ENCODE results near the gene CC2D2B. TPM values are rescaled to one million over a fixed set of nuclear protein-coding genes. Genes with fewer than 3 reads are reported as not detected.

CC2D2B gene
- total and polyA plus RNA-seq, 2 experiments from 2014 or later, result 0.24 to 0.92 TPM

DNA sequence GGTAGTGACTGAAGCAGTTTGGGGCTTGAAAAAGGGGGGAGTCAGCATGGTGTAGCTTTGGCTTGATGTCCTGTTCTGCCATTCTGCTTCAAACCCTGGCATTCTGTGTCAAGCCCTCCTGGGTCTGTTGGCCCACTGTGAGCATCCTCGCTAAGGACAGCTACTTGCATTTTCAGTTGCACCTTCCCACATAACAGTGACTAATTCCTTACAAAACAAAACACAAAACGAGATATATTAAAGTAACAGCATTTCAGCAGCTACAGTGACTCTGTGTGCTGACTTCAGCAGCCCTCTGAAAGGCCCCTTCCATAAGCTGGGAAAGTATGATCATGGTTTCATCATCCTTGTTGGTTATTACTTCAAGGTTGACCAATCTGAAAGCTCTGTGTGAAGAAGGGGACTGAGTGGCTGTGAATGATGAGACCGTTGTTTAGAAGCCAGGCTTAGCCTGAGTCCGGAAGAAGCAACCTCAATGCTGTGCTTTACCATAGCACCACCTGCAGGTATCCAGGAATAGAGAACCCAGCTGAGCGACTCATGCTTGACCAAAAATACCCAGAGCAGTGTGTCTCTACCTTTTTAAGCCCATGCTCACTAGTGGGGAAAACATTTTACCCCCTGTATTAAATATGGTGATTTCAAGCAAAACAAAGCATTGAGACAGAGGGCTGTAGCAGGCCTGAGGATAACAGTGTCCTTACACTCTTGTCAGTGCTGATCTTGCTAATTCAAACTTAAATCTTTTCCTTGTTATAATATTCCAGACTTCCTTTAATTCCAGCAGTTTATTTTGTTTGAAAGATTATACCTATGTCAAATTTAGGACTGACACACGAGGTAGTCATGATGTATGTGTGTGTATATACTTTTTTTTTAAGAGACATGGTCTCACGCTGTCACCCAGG lies 42.6 kb upstream of the CC2D2B start:
- DNase-seq (ENCODE audit: low spot score) (peak; percentile 82), ATAC-seq (peak; percentile 99)
- Histone ChIP-seq H3K36me3 (ENCODE audit: insufficient read depth) (no peaks in the 10 kb centered on the region), H3K4me2 (no peak overlapping the region), H3K27me3 (ENCODE audit: insufficient read depth) (no peaks in the 10 kb centered on the region), H3K27ac (ENCODE audit: low read depth) (no peak overlapping the region), H3K4me3 (no peak overlapping the region), H3F3A (replicated peaks; ENCODE audit: low read depth) (no peaks in the 10 kb centered on the region), H3K9me2 (ENCODE audit: insufficient read depth) (no peaks in the 10 kb centered on the region), H2AFZ (no peak overlapping the region), H3K4me1 (ENCODE audit: insufficient read depth) (no peaks in the 10 kb centered on the region), H4K20me1 (replicated peaks; ENCODE audit: insufficient read depth) (no peaks in the 10 kb centered on the region), H3K79me2 (replicated peaks; ENCODE audit: insufficient read depth) (no peaks in the 10 kb centered on the region)
- TF ChIP-seq, protein P1, sequence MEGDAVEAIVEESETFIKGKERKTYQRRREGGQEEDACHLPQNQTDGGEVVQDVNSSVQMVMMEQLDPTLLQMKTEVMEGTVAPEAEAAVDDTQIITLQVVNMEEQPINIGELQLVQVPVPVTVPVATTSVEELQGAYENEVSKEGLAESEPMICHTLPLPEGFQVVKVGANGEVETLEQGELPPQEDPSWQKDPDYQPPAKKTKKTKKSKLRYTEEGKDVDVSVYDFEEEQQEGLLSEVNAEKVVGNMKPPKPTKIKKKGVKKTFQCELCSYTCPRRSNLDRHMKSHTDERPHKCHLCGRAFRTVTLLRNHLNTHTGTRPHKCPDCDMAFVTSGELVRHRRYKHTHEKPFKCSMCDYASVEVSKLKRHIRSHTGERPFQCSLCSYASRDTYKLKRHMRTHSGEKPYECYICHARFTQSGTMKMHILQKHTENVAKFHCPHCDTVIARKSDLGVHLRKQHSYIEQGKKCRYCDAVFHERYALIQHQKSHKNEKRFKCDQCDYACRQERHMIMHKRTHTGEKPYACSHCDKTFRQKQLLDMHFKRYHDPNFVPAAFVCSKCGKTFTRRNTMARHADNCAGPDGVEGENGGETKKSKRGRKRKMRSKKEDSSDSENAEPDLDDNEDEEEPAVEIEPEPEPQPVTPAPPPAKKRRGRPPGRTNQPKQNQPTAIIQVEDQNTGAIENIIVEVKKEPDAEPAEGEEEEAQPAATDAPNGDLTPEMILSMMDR (conservative IDR thresholded peaks at IDR 0.05; ENCODE audit: low read depth in 2 of 2), result peak; percentile 81 to 89
- TF ChIP-seq, protein P2, sequence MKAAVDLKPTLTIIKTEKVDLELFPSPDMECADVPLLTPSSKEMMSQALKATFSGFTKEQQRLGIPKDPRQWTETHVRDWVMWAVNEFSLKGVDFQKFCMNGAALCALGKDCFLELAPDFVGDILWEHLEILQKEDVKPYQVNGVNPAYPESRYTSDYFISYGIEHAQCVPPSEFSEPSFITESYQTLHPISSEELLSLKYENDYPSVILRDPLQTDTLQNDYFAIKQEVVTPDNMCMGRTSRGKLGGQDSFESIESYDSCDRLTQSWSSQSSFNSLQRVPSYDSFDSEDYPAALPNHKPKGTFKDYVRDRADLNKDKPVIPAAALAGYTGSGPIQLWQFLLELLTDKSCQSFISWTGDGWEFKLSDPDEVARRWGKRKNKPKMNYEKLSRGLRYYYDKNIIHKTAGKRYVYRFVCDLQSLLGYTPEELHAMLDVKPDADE (IDR thresholded peaks at IDR 0.05), result no peak
- Mint-ChIP-seq H3K4me3 (no peak overlapping the region; the same call in 2 of the 3 replicates), H3K4me1 (no peaks in the 10 kb centered on the region), H3K36me3 (ENCODE audit: low read depth) (no peaks in the 10 kb centered on the region), H3K27ac (no peak overlapping the region; the same call in 1 of the 2 replicates), H3K9me3 (no peaks in the 10 kb centered on the region), H3K27me3 (ENCODE audit: insufficient read depth, low read depth, poor library complexity) (peaks cover 2% of the 10 kb centered on the region)

DNA sequence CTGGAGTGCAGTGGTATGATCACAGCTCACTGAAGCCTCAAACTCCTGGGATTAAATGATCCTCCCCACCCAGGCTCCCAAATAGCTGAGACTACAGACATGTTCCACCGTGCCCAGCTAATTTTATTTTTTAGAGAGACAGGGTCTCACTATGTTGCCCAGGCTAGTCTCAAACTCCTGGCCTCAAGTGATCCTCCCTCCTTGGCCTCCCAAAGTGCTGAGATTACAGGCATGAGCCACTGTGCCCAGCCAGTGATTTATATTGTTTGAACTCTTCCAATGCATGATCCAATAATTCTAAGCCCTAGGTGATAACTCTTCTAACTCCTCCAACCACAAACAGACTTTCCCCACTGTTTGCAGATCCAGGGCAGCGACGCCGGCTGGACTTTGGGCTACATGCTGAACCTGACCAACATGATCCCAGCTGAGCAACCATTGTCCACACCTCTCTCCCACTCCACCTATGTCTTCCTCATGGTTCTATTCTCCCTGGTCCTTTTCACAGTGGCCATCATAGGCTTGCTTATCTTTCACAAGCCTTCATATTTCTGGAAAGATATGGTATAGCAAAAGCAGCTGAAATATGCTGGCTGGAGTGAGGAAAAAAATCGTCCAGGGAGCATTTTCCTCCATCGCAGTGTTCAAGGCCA lies 41.8 kb upstream of the CC2D2B start:
- no peak overlapping the region for H3K27ac Mint-ChIP-seq
- no peak overlapping the region for H2AFZ ChIP-seq
- H3K9me3 Mint-ChIP-seq, result no peaks in the 10 kb centered on the region
- no peak overlapping the region for H3K4me2 ChIP-seq
- H3K27me3 Mint-ChIP-seq (ENCODE audit: insufficient read depth, low read depth, poor library complexity), result peaks cover 2% of the 10 kb centered on the region
- H3K4me3 ChIP-seq, result no peak overlapping the region
- H3K27ac ChIP-seq (ENCODE audit: low read depth), result no peak overlapping the region
- no peaks in the 10 kb centered on the region for H3K27me3 ChIP-seq (ENCODE audit: insufficient read depth)
- no peaks in the 10 kb centered on the region for H3K36me3 Mint-ChIP-seq (ENCODE audit: low read depth)
- no peaks in the 10 kb centered on the region for H3K4me1 ChIP-seq (ENCODE audit: insufficient read depth)
- H4K20me1 ChIP-seq (replicated peaks; ENCODE audit: insufficient read depth), result no peaks in the 10 kb centered on the region
- no peak for ATAC-seq
- no peaks in the 10 kb centered on the region for H3K9me2 ChIP-seq (ENCODE audit: insufficient read depth)
- DNase-seq (ENCODE audit: low spot score), result no peak
- H3F3A ChIP-seq (replicated peaks; ENCODE audit: low read depth), result no peaks in the 10 kb centered on the region
- H3K36me3 ChIP-seq (ENCODE audit: insufficient read depth), result no peaks in the 10 kb centered on the region
- H3K79me2 ChIP-seq (replicated peaks; ENCODE audit: insufficient read depth), result no peaks in the 10 kb centered on the region
- no peaks in the 10 kb centered on the region for H3K4me1 Mint-ChIP-seq
- H3K4me3 Mint-ChIP-seq, result no peak overlapping the region
- no peak for TF ChIP-seq ZNF331 (CRISPR knock-in tag; IDR thresholded peaks at IDR 0.05; ENCODE audit: low read depth)
- TF ChIP-seq NANOG (IDR thresholded peaks at IDR 0.05; ENCODE audit: borderline replicate concordance), result no peak
- no peak for TF ChIP-seq ZNF114 (CRISPR knock-in tag; IDR thresholded peaks at IDR 0.05)
- TF ChIP-seq STAT1 (IDR thresholded peaks at IDR 0.05; ENCODE audit: unreplicated experiment), result no peak
- TF ChIP-seq POLR2AphosphoS5 (IDR thresholded peaks at IDR 0.05; ENCODE audit: low read depth), result no peak
- TF ChIP-seq, protein P3, sequence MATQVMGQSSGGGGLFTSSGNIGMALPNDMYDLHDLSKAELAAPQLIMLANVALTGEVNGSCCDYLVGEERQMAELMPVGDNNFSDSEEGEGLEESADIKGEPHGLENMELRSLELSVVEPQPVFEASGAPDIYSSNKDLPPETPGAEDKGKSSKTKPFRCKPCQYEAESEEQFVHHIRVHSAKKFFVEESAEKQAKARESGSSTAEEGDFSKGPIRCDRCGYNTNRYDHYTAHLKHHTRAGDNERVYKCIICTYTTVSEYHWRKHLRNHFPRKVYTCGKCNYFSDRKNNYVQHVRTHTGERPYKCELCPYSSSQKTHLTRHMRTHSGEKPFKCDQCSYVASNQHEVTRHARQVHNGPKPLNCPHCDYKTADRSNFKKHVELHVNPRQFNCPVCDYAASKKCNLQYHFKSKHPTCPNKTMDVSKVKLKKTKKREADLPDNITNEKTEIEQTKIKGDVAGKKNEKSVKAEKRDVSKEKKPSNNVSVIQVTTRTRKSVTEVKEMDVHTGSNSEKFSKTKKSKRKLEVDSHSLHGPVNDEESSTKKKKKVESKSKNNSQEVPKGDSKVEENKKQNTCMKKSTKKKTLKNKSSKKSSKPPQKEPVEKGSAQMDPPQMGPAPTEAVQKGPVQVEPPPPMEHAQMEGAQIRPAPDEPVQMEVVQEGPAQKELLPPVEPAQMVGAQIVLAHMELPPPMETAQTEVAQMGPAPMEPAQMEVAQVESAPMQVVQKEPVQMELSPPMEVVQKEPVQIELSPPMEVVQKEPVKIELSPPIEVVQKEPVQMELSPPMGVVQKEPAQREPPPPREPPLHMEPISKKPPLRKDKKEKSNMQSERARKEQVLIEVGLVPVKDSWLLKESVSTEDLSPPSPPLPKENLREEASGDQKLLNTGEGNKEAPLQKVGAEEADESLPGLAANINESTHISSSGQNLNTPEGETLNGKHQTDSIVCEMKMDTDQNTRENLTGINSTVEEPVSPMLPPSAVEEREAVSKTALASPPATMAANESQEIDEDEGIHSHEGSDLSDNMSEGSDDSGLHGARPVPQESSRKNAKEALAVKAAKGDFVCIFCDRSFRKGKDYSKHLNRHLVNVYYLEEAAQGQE (IDR thresholded peaks at IDR 0.05; ENCODE audit: unreplicated experiment), result no peak
- TF ChIP-seq EZH2 (IDR thresholded peaks at IDR 0.05; ENCODE audit: low read depth, unreplicated experiment), result no peak
- no peak for TF ChIP-seq JUNB (IDR thresholded peaks at IDR 0.05; ENCODE audit: unreplicated experiment)
- TF ChIP-seq EZH2phosphoT487 (IDR thresholded peaks at IDR 0.05; ENCODE audit: unreplicated experiment), result no peak

Data from GM23338 (cell line).